ENCODE measurements around the gene UBE2N. TPM values are rescaled to one million over a fixed set of nuclear protein-coding genes. Genes with fewer than 3 reads are reported as not detected.
A peak's percentile ranks its signal among the peaks of the same experiment; 100 is the strongest.
"Not testable (repeated sequence)": the region's sequence is repeated elsewhere in the genome, so short reads cannot be mapped to it uniquely, and the experiment has no call there.

Gene UBE2N
- total and polyA plus RNA-seq, 10 of the 15 experiments (the other 5 are each of a cell fraction or from before 2014, with no cell fraction given), result 243 to 945 (median 443) TPM

- RAD21 ChIA-PET (ENCODE audit: unreplicated experiment), result interaction anchor here (1.1 to 1.5 kb wide), 3 partner anchors 12 to 51 kb away, joined by 3 to 9 read pairs (median 4); no protein-coding TSS in a partner anchor
- WGBS (ENCODE audit: insufficient coverage, insufficient replicate concordance, low lambda C conversion rate, missing lambda C conversion rate), result 90% methylated on average over 6 of the region's 6 CpGs
- CTCF ChIA-PET, result interaction anchor here (1.3 to 9.6 kb wide), 6 partner anchors 9 to 670 kb away, joined by 3 to 163 read pairs (median 6); partner anchors contain the start of gene MRPL42
- H3K9ac ChIP-seq (ENCODE audit: control insufficient read depth, insufficient read depth, low read length); H3K36me3 ChIP-seq (ENCODE audit: control insufficient read depth in 2 of 2, insufficient read depth in 2 of 2, low read length in 1 of 2); H3K4me3 ChIP-seq; DNase-seq (ENCODE audit: low read depth, low spot score); intact Hi-C loops (cut with micrococcal nuclease; ENCODE audit: unreplicated experiment); H2AFZ ChIP-seq (ENCODE audit: control insufficient read depth, low read depth, low read length); H4K20me1 ChIP-seq (ENCODE audit: control insufficient read depth, insufficient read depth); ATAC-seq; in situ Hi-C loops (cut with MboI); BruUV-seq (replicated peaks); FAIRE-seq; H3K27ac ChIP-seq (ENCODE audit: control insufficient read depth, insufficient read depth); H3K27me3 ChIP-seq (replicated peaks in 1 of 2; ENCODE audit: control insufficient read depth in 2 of 2, insufficient read depth in 2 of 2, low read length in 1 of 2); H3K9me3 ChIP-seq (replicated peaks; ENCODE audit: control insufficient read depth, insufficient read depth, low read length): not testable (repeated sequence)
- POLR2A ChIA-PET, result interaction anchor here (0.5 to 1.2 kb wide), 3 partner anchors 293 to 946 kb away, joined by 3 read pairs; no protein-coding TSS in a partner anchor
- SMC1A ChIA-PET (ENCODE audit: uncharacterized antibody, unreplicated experiment), result interaction anchor here (1.5 to 3.3 kb wide), 2 partner anchors 11 to 16 kb away, joined by 3 to 48 read pairs; no protein-coding TSS in a partner anchor
- H3K4me1 ChIP-seq (ENCODE audit: control insufficient read depth, insufficient read depth, low read length), result peaks cover 51% of the 10 kb centered on the region
- H3K79me2 ChIP-seq (ENCODE audit: control insufficient read depth, insufficient read depth, low read length), result peaks cover 96% of the 10 kb centered on the region
- H3K4me2 ChIP-seq (ENCODE audit: control insufficient read depth, insufficient read depth), result peak overlapping the region; percentile 5; the same call in 1 of the 2 replicates
These were observed 9.7 kb downstream of the UBE2N start for GRCh38 chr12:93432031-93432430.

GRCh38 chr12:93430280-93430679 lies 11.5 kb downstream of the UBE2N start:
- WGBS (ENCODE audit: insufficient coverage, insufficient replicate concordance, low lambda C conversion rate, missing lambda C conversion rate), result 50% methylated on average over 4 of the region's 4 CpGs
- Histone ChIP-seq H3K36me3 (ENCODE audit: control insufficient read depth in 2 of 2, insufficient read depth in 2 of 2, low read length in 1 of 2) (no peaks in the 10 kb centered on the region), H3K9me3 (replicated peaks; ENCODE audit: control insufficient read depth, insufficient read depth, low read length) (no peaks in the 10 kb centered on the region; the same call in 2 of the 3 replicates), H3K4me1 (ENCODE audit: control insufficient read depth, insufficient read depth, low read length) (peaks cover 62% of the 10 kb centered on the region), H3K4me2 (ENCODE audit: control insufficient read depth, insufficient read depth) (peak overlapping the region; percentile 38), H3K9ac (ENCODE audit: control insufficient read depth, insufficient read depth, low read length) (no peak overlapping the region), H4K20me1 (ENCODE audit: control insufficient read depth, insufficient read depth) (no peaks in the 10 kb centered on the region; the same call in 1 of the 2 replicates), H3K27ac (ENCODE audit: control insufficient read depth, insufficient read depth) (no peak overlapping the region), H3K27me3 (replicated peaks in 1 of 2; ENCODE audit: control insufficient read depth in 2 of 2, insufficient read depth in 2 of 2, low read length in 1 of 2) (no peaks in the 10 kb centered on the region), H3K4me3 (no peak overlapping the region), H2AFZ (ENCODE audit: control insufficient read depth, low read depth, low read length) (no peak overlapping the region), H3K79me2 (ENCODE audit: control insufficient read depth, insufficient read depth, low read length) (peaks cover 96% of the 10 kb centered on the region)
- ATAC-seq, result no peak
- in situ Hi-C loops (cut with MboI) (no loop called here), intact Hi-C loops (cut with micrococcal nuclease; ENCODE audit: unreplicated experiment) (no loop called here)
- no peak for DNase-seq (ENCODE audit: low read depth, low spot score)
- ChIA-PET POLR2A (interaction anchor here (0.6 to 0.8 kb wide), 3 partner anchors 12 to 47 kb away, joined by 3 to 5 read pairs (median 3); no protein-coding TSS in a partner anchor), CTCF (interaction anchor here (2.5 to 9.6 kb wide), 2 partner anchors 7 to 10 kb away, joined by 36 to 163 read pairs; no protein-coding TSS in a partner anchor), SMC1A (ENCODE audit: uncharacterized antibody, unreplicated experiment) (interaction anchor here (1.2 to 3.3 kb wide), 3 partner anchors 8 to 10 kb away, joined by 8 to 48 read pairs (median 20); no protein-coding TSS in a partner anchor), RAD21 (ENCODE audit: unreplicated experiment) (interaction anchor here (1.1 to 2.8 kb wide), 2 partner anchors 8 to 10 kb away, joined by 4 to 28 read pairs; no protein-coding TSS in a partner anchor)
- TF ChIP-seq MEF2B (IDR thresholded peaks at IDR 0.05; ENCODE audit: partially characterized antibody, poor library complexity, severe bottlenecking), result no peak
- no peak for TF ChIP-seq POU2F2 (IDR thresholded peaks at IDR 0.05; ENCODE audit: borderline replicate concordance, low read depth, low read length)
- no peak for TF ChIP-seq ZNF592 (IDR thresholded peaks at IDR 0.05)
- TF ChIP-seq EZH2 (IDR thresholded peaks at IDR 0.05; ENCODE audit: borderline replicate concordance, control insufficient read depth, low read depth, low read length), result no peak
- BruUV-seq (replicated peaks), result no TSS peak
- no peak for FAIRE-seq
